ENCODE measurements around the gene GNAI1.

The GNAI1 gene

GRCh38 chr7:80097756-80098155 is 36.9 kb upstream of the GNAI1 start:
- H3K9me2 ChIP-seq (replicated peaks; ENCODE audit: control insufficient read depth, low read length), result no peaks in the 10 kb centered on the region
- H3K4me2 ChIP-seq (ENCODE audit: low read length), result no peak overlapping the region
- H3F3A ChIP-seq (ENCODE audit: control insufficient read depth, insufficient read depth), result no peaks in the 10 kb centered on the region
- no peak overlapping the region for H3K4me3 ChIP-seq (ENCODE audit: low read length)
- H3K27me3 ChIP-seq (ENCODE audit: control insufficient read depth, low read length), result no peaks in the 10 kb centered on the region
- no peaks in the 10 kb centered on the region for H3K4me1 ChIP-seq (ENCODE audit: control insufficient read depth, low read length)
- H3K27ac ChIP-seq (ENCODE audit: low read depth, low read length), result no peak overlapping the region
- H4K20me1 ChIP-seq (ENCODE audit: control insufficient read depth, insufficient read depth, low read depth, low read length), result no peaks in the 10 kb centered on the region
- no peaks in the 10 kb centered on the region for H3K36me3 ChIP-seq (ENCODE audit: control insufficient read depth, low read length)
- TF ChIP-seq EZH2phosphoT487 (IDR thresholded peaks at IDR 0.05; ENCODE audit: borderline replicate concordance, low read length), result no peak
- TF ChIP-seq, protein P1, sequence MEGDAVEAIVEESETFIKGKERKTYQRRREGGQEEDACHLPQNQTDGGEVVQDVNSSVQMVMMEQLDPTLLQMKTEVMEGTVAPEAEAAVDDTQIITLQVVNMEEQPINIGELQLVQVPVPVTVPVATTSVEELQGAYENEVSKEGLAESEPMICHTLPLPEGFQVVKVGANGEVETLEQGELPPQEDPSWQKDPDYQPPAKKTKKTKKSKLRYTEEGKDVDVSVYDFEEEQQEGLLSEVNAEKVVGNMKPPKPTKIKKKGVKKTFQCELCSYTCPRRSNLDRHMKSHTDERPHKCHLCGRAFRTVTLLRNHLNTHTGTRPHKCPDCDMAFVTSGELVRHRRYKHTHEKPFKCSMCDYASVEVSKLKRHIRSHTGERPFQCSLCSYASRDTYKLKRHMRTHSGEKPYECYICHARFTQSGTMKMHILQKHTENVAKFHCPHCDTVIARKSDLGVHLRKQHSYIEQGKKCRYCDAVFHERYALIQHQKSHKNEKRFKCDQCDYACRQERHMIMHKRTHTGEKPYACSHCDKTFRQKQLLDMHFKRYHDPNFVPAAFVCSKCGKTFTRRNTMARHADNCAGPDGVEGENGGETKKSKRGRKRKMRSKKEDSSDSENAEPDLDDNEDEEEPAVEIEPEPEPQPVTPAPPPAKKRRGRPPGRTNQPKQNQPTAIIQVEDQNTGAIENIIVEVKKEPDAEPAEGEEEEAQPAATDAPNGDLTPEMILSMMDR (IDR thresholded peaks at IDR 0.05; ENCODE audit: low read depth, low read length, poor library complexity, severe bottlenecking), result no peak
- H3K9me3 ChIP-seq (ENCODE audit: control insufficient read depth, insufficient read depth, low read length), result no peaks in the 10 kb centered on the region
- H3K79me2 ChIP-seq (ENCODE audit: control insufficient read depth, low read length), result no peaks in the 10 kb centered on the region

- Histone ChIP-seq H3K4me1 (ENCODE audit: control insufficient read depth, low read length) (no peaks in the 10 kb centered on the region), H3K36me3 (ENCODE audit: control insufficient read depth, low read length) (no peaks in the 10 kb centered on the region), H3K4me2 (ENCODE audit: low read length) (no peak overlapping the region), H3K27ac (ENCODE audit: low read depth, low read length) (no peak overlapping the region), H3K9me2 (replicated peaks; ENCODE audit: control insufficient read depth, low read length) (no peaks in the 10 kb centered on the region), H4K20me1 (ENCODE audit: control insufficient read depth, insufficient read depth, low read depth, low read length) (no peaks in the 10 kb centered on the region), H3K27me3 (ENCODE audit: control insufficient read depth, low read length) (no peaks in the 10 kb centered on the region), H3F3A (ENCODE audit: control insufficient read depth, insufficient read depth) (no peaks in the 10 kb centered on the region), H3K79me2 (ENCODE audit: control insufficient read depth, low read length) (no peaks in the 10 kb centered on the region), H3K9me3 (ENCODE audit: control insufficient read depth, insufficient read depth, low read length) (no peaks in the 10 kb centered on the region), H3K4me3 (ENCODE audit: low read length) (no peak overlapping the region)
- TF ChIP-seq EZH2phosphoT487 (IDR thresholded peaks at IDR 0.05; ENCODE audit: borderline replicate concordance, low read length), result no peak
- TF ChIP-seq, protein P1 (IDR thresholded peaks at IDR 0.05; ENCODE audit: low read depth, low read length, poor library complexity, severe bottlenecking), result no peak
Observed at GRCh38 chr7:80098795-80099194, 35.8 kb upstream of the GNAI1 start.

DNA sequence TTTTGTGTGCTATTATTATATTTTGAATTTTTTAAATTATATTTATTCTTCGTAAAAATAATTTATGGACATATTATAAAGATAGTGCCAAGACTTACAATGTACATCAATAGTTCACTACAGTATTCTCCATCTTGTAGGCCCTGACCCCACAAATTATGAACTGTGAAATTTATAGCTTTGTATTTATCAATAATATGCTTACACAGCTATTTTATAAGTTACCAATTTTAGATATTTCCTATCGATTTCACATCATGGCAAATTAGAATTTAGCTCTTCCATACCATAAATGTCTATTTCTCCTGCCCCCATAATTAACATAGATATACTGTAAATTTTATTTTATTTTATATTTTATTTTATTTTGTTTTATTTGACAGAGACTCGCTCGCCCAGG is 34.4 kb upstream of the GNAI1 start:
- Histone ChIP-seq H3K4me1 (ENCODE audit: control insufficient read depth, low read length) (no peaks in the 10 kb centered on the region), H3K27me3 (ENCODE audit: control insufficient read depth, low read length) (no peaks in the 10 kb centered on the region), H3K79me2 (ENCODE audit: control insufficient read depth, low read length) (no peaks in the 10 kb centered on the region), H3K9me3 (ENCODE audit: control insufficient read depth, insufficient read depth, low read length) (no peaks in the 10 kb centered on the region), H3K36me3 (ENCODE audit: control insufficient read depth, low read length) (no peaks in the 10 kb centered on the region), H3K4me2 (ENCODE audit: low read length) (no peak overlapping the region), H4K20me1 (ENCODE audit: control insufficient read depth, insufficient read depth, low read depth, low read length) (no peaks in the 10 kb centered on the region), H3F3A (ENCODE audit: control insufficient read depth, insufficient read depth) (no peaks in the 10 kb centered on the region), H3K27ac (ENCODE audit: low read depth, low read length) (no peak overlapping the region), H3K9me2 (replicated peaks; ENCODE audit: control insufficient read depth, low read length) (no peaks in the 10 kb centered on the region), H3K4me3 (ENCODE audit: low read length) (no peak overlapping the region)
- TF ChIP-seq EZH2phosphoT487 (IDR thresholded peaks at IDR 0.05; ENCODE audit: borderline replicate concordance, low read length), result no peak
- TF ChIP-seq, protein P1 (IDR thresholded peaks at IDR 0.05; ENCODE audit: low read depth, low read length, poor library complexity, severe bottlenecking), result no peak
